Mesothelial cell of epicardium (in vitro differentiated cells): Measurements from ENCODE around the gene CEP112. TPM values are rescaled to one million over a fixed set of nuclear protein-coding genes. Genes with fewer than 3 reads are reported as not detected.

Experiments
- DNase-seq, 2 experiments: peaks; one replicate each; pipeline ENCODE4 v3.0.0; 2021; ENCODE audit warnings: low spot score in 2 of 2; ENCODE audit not compliant: unreplicated experiment in 2 of 2
- H3K27ac Mint-ChIP-seq: 2 replicates; pipeline ENCODE4 v1.8.0; 2021; ENCODE audit warnings: mixed read lengths
- H3K27me3 Mint-ChIP-seq: 2 replicates; pipeline ENCODE4 v1.8.0; 2021; ENCODE audit warnings: low read depth, mixed read lengths
- H3K36me3 Mint-ChIP-seq: 2 replicates; pipeline ENCODE4 v1.8.0; 2021; ENCODE audit warnings: mixed read lengths
- H3K4me1 Mint-ChIP-seq: 2 replicates; pipeline ENCODE4 v1.8.0; 2021; ENCODE audit warnings: mixed read lengths
- H3K4me3 Mint-ChIP-seq: 2 replicates; pipeline ENCODE4 v1.8.0; 2021; ENCODE audit warnings: mild to moderate bottlenecking, moderate library complexity, mixed read lengths
- H3K9me3 Mint-ChIP-seq: 2 replicates; pipeline ENCODE4 v1.8.0; 2021; ENCODE audit warnings: mixed read lengths
- CTCF ChIP-seq: fragments of 200-600 bp; sonication (generic); IDR thresholded peaks from one replicate; pipeline ENCODE4 v1.5.0; 2021; ENCODE audit warnings: antibody characterized with exemption; ENCODE audit not compliant: unreplicated experiment
- total RNA-seq: library from RNA; stranded (reverse); gene quantifications from 3 replicates; pipeline ENCODE4 v1.2.1, GENCODE V29; 2021

CEP112 gene
- total RNA-seq, 1 donor from 2014 or later, result 24.0 TPM

GRCh38 chr17:66175892-66176291, 16.0 kb downstream of the CEP112 start:
- no peaks in the 10 kb centered on the region for H3K27me3 Mint-ChIP-seq

GRCh38 chr17:66172691-66173223, 19.2 kb downstream of the CEP112 start:
- no peak for DNase-seq
- no peaks in the 10 kb centered on the region for H3K9me3 Mint-ChIP-seq
- no peak overlapping the region for H3K4me3 Mint-ChIP-seq
- H3K27me3 Mint-ChIP-seq, result no peaks in the 10 kb centered on the region
- peaks cover 4% of the 10 kb centered on the region for H3K36me3 Mint-ChIP-seq
- H3K4me1 Mint-ChIP-seq, result peaks cover 21% of the 10 kb centered on the region
- no peak for TF ChIP-seq CTCF
- H3K27ac Mint-ChIP-seq, result no peak overlapping the region

More at GRCh38 chr17:66175892-66176291, 16.0 kb downstream of the CEP112 start:
- Mint-ChIP-seq H3K36me3 (peaks cover 26% of the 10 kb centered on the region), H3K4me3 (no peak overlapping the region), H3K27ac (no peak overlapping the region), H3K4me1 (peaks cover 18% of the 10 kb centered on the region), H3K9me3 (peaks cover 15% of the 10 kb centered on the region)
- DNase-seq, result no peak
- no peak for TF ChIP-seq CTCF

GRCh38 chr17:66172144-66172543, 19.8 kb downstream of the CEP112 start:
- Mint-ChIP-seq H3K27ac (no peak overlapping the region), H3K36me3 (peaks cover 1% of the 10 kb centered on the region), H3K9me3 (no peaks in the 10 kb centered on the region), H3K27me3 (no peaks in the 10 kb centered on the region), H3K4me3 (no peak overlapping the region), H3K4me1 (peaks cover 21% of the 10 kb centered on the region)
- DNase-seq, result no peak
- no peak for TF ChIP-seq CTCF

GRCh38 chr17:66171692-66172091, 20.2 kb downstream of the CEP112 start:
- Mint-ChIP-seq H3K4me3 (no peak overlapping the region), H3K4me1 (peaks cover 24% of the 10 kb centered on the region), H3K9me3 (no peaks in the 10 kb centered on the region), H3K36me3 (peaks cover 1% of the 10 kb centered on the region), H3K27me3 (no peaks in the 10 kb centered on the region), H3K27ac (no peak overlapping the region)
- no peak for TF ChIP-seq CTCF
- no peak for DNase-seq

- DNase-seq, result no peak
- peaks cover 24% of the 10 kb centered on the region for H3K4me1 Mint-ChIP-seq
- TF ChIP-seq CTCF, result no peak
- H3K36me3 Mint-ChIP-seq, result peaks cover 1% of the 10 kb centered on the region
- no peak overlapping the region for H3K27ac Mint-ChIP-seq
- H3K9me3 Mint-ChIP-seq, result no peaks in the 10 kb centered on the region
- no peak overlapping the region for H3K4me3 Mint-ChIP-seq
- H3K27me3 Mint-ChIP-seq, result no peaks in the 10 kb centered on the region
Observed at GRCh38 chr17:66171172-66171571, 20.8 kb downstream of the CEP112 start.

- H3K9me3 Mint-ChIP-seq, result no peaks in the 10 kb centered on the region
Observed at GRCh38 chr17:66169839-66170238, 22.1 kb downstream of the CEP112 start.

More at GRCh38 chr17:66169839-66170238, 22.1 kb downstream of the CEP112 start:
- Mint-ChIP-seq H3K4me1 (peaks cover 21% of the 10 kb centered on the region), H3K27me3 (no peaks in the 10 kb centered on the region), H3K27ac (no peak overlapping the region), H3K36me3 (no peaks in the 10 kb centered on the region), H3K4me3 (no peak overlapping the region)
- TF ChIP-seq CTCF, result no peak
- no peak for DNase-seq
